Activated T-helper 1 cell treated with anti-CD3 and anti-CD28 coated beads, Interleukin-12 subunit alpha, Interleukin-12 subunit beta, Interleukin-2, Interleukin-4 antibody, amounts not matched to agents 30 ng/mL and 10 ng/mL and 1 ng/mL, durations not matched to agents 14 hours and 24 hours and 36 hours (primary cell): Measurements from ENCODE around the gene DYRK2. TPM values are rescaled to one million over a fixed set of nuclear protein-coding genes. Genes with fewer than 3 reads are reported as not detected.
"Not testable (repeated sequence)": the region's sequence is repeated elsewhere in the genome, so short reads cannot be mapped to it uniquely, and the experiment has no call there.

Source experiments
- DNase-seq: peaks from one replicate; pipeline ENCODE4 v3.0.0; 2021; ENCODE audit warnings: low spot score
- H3K27ac Mint-ChIP-seq: one replicate; pipeline ENCODE4 v1.8.0; 2021; ENCODE audit warnings: mild to moderate bottlenecking, mixed read lengths
- H3K27me3 Mint-ChIP-seq: one replicate; pipeline ENCODE4 v1.8.0; 2022; ENCODE audit warnings: mild to moderate bottlenecking, moderate library complexity, mixed read lengths; ENCODE audit not compliant: insufficient read depth
- H3K36me3 Mint-ChIP-seq: one replicate; pipeline ENCODE4 v1.8.0; 2021; ENCODE audit warnings: low read depth, mixed read lengths
- H3K4me1 Mint-ChIP-seq: one replicate; pipeline ENCODE4 v1.8.0; 2021; ENCODE audit warnings: low read depth, mixed read lengths
- H3K4me3 Mint-ChIP-seq: one replicate; pipeline ENCODE4 v1.8.0; 2021; ENCODE audit warnings: mild to moderate bottlenecking, moderate library complexity, mixed read lengths
- H3K9me3 Mint-ChIP-seq: one replicate; pipeline ENCODE4 v1.8.0; 2021; ENCODE audit warnings: mixed read lengths
- intact Hi-C: fragments of 100-400 bp; cut with micrococcal nuclease; formaldehyde crosslinking; loops from one replicate; pipeline ENCODE4 v1.15.1; 2024
- total RNA-seq: library from RNA; stranded (reverse); gene quantifications from 2 replicates; pipeline ENCODE4 v1.2.3, GENCODE V29; 2022

The DYRK2 gene
- total RNA-seq, 1 donor from 2014 or later, result 43.0 TPM

GRCh38 chr12:67664171-67664570 is 15.6 kb downstream of the DYRK2 start:
- Mint-ChIP-seq H3K27me3 (no peaks in the 10 kb centered on the region), H3K4me3 (no peak overlapping the region), H3K4me1 (peaks cover 26% of the 10 kb centered on the region), H3K9me3 (no peaks in the 10 kb centered on the region), H3K36me3 (peaks cover 44% of the 10 kb centered on the region), H3K27ac (no peak overlapping the region)
- no peak for DNase-seq
- intact Hi-C loops, result no loop called here

GRCh38 chr12:67665679-67666078 is 17.1 kb downstream of the DYRK2 start:
- H3K27ac Mint-ChIP-seq, result no peak overlapping the region
- no peaks in the 10 kb centered on the region for H3K9me3 Mint-ChIP-seq
- no peak overlapping the region for H3K4me3 Mint-ChIP-seq
- intact Hi-C loops, result no loop called here
- no peaks in the 10 kb centered on the region for H3K27me3 Mint-ChIP-seq
- H3K4me1 Mint-ChIP-seq, result peaks cover 16% of the 10 kb centered on the region
- H3K36me3 Mint-ChIP-seq, result peaks cover 41% of the 10 kb centered on the region
- no peak for DNase-seq

GRCh38 chr12:67666605-67667004 is 18.1 kb downstream of the DYRK2 start:
- intact Hi-C loops, result no loop called here
- peaks cover 32% of the 10 kb centered on the region for H3K36me3 Mint-ChIP-seq
- no peak overlapping the region for H3K27ac Mint-ChIP-seq
- no peaks in the 10 kb centered on the region for H3K9me3 Mint-ChIP-seq
- H3K27me3 Mint-ChIP-seq, result no peaks in the 10 kb centered on the region
- DNase-seq, result no peak
- H3K4me3 Mint-ChIP-seq, result no peak overlapping the region
- H3K4me1 Mint-ChIP-seq, result peaks cover 7% of the 10 kb centered on the region

GRCh38 chr12:67667276-67668073 is 18.9 kb downstream of the DYRK2 start:
- no peak overlapping the region for H3K4me3 Mint-ChIP-seq
- intact Hi-C loops, result no loop called here
- no peak for DNase-seq
- H3K36me3 Mint-ChIP-seq, result peaks cover 32% of the 10 kb centered on the region
- no peaks in the 10 kb centered on the region for H3K27me3 Mint-ChIP-seq
- peaks cover 5% of the 10 kb centered on the region for H3K9me3 Mint-ChIP-seq
- no peaks in the 10 kb centered on the region for H3K4me1 Mint-ChIP-seq
- H3K27ac Mint-ChIP-seq, result no peak overlapping the region

- H3K9me3 Mint-ChIP-seq, result peaks cover 22% of the 10 kb centered on the region
- H3K27me3 Mint-ChIP-seq, result no peaks in the 10 kb centered on the region
- H3K36me3 Mint-ChIP-seq, result peaks cover 32% of the 10 kb centered on the region
- intact Hi-C loops, result no loop called here
- H3K4me3 Mint-ChIP-seq, result no peak overlapping the region
- H3K4me1 Mint-ChIP-seq, result no peaks in the 10 kb centered on the region
- H3K27ac Mint-ChIP-seq, result no peak overlapping the region
- no peak for DNase-seq
Observed at GRCh38 chr12:67669217-67669933, 20.8 kb downstream of the DYRK2 start.

- Mint-ChIP-seq H3K27ac (no peak overlapping the region), H3K9me3 (peaks cover 26% of the 10 kb centered on the region), H3K4me1 (no peaks in the 10 kb centered on the region), H3K27me3 (no peaks in the 10 kb centered on the region), H3K4me3 (no peak overlapping the region), H3K36me3 (peaks cover 32% of the 10 kb centered on the region)
- DNase-seq, result no peak
- intact Hi-C loops, result no loop called here
Observed at GRCh38 chr12:67669934-67670631, 21.5 kb downstream of the DYRK2 start.

GRCh38 chr12:67671419-67671818 is 22.9 kb downstream of the DYRK2 start:
- no peak overlapping the region for H3K4me3 Mint-ChIP-seq
- no peak overlapping the region for H3K27ac Mint-ChIP-seq
- intact Hi-C loops, result no loop called here
- DNase-seq, result no peak
- peaks cover 26% of the 10 kb centered on the region for H3K9me3 Mint-ChIP-seq
- peaks cover 28% of the 10 kb centered on the region for H3K36me3 Mint-ChIP-seq
- H3K4me1 Mint-ChIP-seq, result no peaks in the 10 kb centered on the region
- no peaks in the 10 kb centered on the region for H3K27me3 Mint-ChIP-seq

- Mint-ChIP-seq H3K4me1 (no peaks in the 10 kb centered on the region), H3K27me3 (no peaks in the 10 kb centered on the region), H3K4me3 (no peak overlapping the region), H3K36me3 (peaks cover 27% of the 10 kb centered on the region), H3K27ac (no peak overlapping the region), H3K9me3 (peaks cover 26% of the 10 kb centered on the region)
- intact Hi-C loops, result no loop called here
- no peak for DNase-seq
Observed at GRCh38 chr12:67671892-67672291, 23.3 kb downstream of the DYRK2 start.

GRCh38 chr12:67672507-67672906 is 24.0 kb downstream of the DYRK2 start:
- H3K27ac Mint-ChIP-seq, H3K27me3 Mint-ChIP-seq, H3K4me3 Mint-ChIP-seq, intact Hi-C loops, DNase-seq, H3K4me1 Mint-ChIP-seq: not testable (repeated sequence)
- peaks cover 26% of the 10 kb centered on the region for H3K9me3 Mint-ChIP-seq
- peaks cover 22% of the 10 kb centered on the region for H3K36me3 Mint-ChIP-seq

- H3K4me1 Mint-ChIP-seq, H3K27ac Mint-ChIP-seq, intact Hi-C loops, H3K4me3 Mint-ChIP-seq, DNase-seq, H3K27me3 Mint-ChIP-seq: not testable (repeated sequence)
- Mint-ChIP-seq H3K9me3 (peaks cover 26% of the 10 kb centered on the region), H3K36me3 (peaks cover 19% of the 10 kb centered on the region)
Observed at GRCh38 chr12:67673509-67673908, 25.0 kb downstream of the DYRK2 start.

- H3K27ac Mint-ChIP-seq, result no peak overlapping the region
- no peak overlapping the region for H3K4me3 Mint-ChIP-seq
- H3K36me3 Mint-ChIP-seq, result peaks cover 17% of the 10 kb centered on the region
- no peak for DNase-seq
- intact Hi-C loops, result no loop called here
- H3K4me1 Mint-ChIP-seq, result peaks cover 10% of the 10 kb centered on the region
- peaks cover 26% of the 10 kb centered on the region for H3K9me3 Mint-ChIP-seq
- H3K27me3 Mint-ChIP-seq, result no peaks in the 10 kb centered on the region
Observed at GRCh38 chr12:67674417-67674816, 25.9 kb downstream of the DYRK2 start.

- intact Hi-C loops, result no loop called here
- no peak overlapping the region for H3K27ac Mint-ChIP-seq
- peaks cover 4% of the 10 kb centered on the region for H3K27me3 Mint-ChIP-seq
- H3K4me3 Mint-ChIP-seq, result no peak overlapping the region
- peaks cover 26% of the 10 kb centered on the region for H3K9me3 Mint-ChIP-seq
- H3K36me3 Mint-ChIP-seq, result peaks cover 16% of the 10 kb centered on the region
- H3K4me1 Mint-ChIP-seq, result peaks cover 10% of the 10 kb centered on the region
- DNase-seq, result no peak
Observed at GRCh38 chr12:67676624-67677023, 28.1 kb downstream of the DYRK2 start.

GRCh38 chr12:67677166-67677565 is 28.6 kb downstream of the DYRK2 start:
- peaks cover 17% of the 10 kb centered on the region for H3K36me3 Mint-ChIP-seq
- H3K27me3 Mint-ChIP-seq, result peaks cover 4% of the 10 kb centered on the region
- H3K4me1 Mint-ChIP-seq, result peaks cover 10% of the 10 kb centered on the region
- H3K27ac Mint-ChIP-seq, result no peak overlapping the region
- intact Hi-C loops, result no loop called here
- H3K9me3 Mint-ChIP-seq, result peaks cover 23% of the 10 kb centered on the region
- H3K4me3 Mint-ChIP-seq, result no peak overlapping the region
- no peak for DNase-seq
